LNCaP clone FGC (cell line): Measurements from ENCODE around the gene MAN1A1.

ENCODE experiments used
- DNase-seq: peaks from one replicate; pipeline ENCODE4 v3.0.0-alpha.2; 2011; ENCODE audit warnings: low read depth
- H3K4me3 ChIP-seq: 2 replicates; pipeline ENCODE4 v1.5.1; 2011; ENCODE audit warnings: mild to moderate bottlenecking, low read depth, low read length, control low read depth
- TF ChIP-seq, protein P1 (sequence below): IDR thresholded peaks from 2 replicates; pipeline ENCODE4 v1.5.1; 2012; ENCODE audit warnings: mild to moderate bottlenecking; ENCODE audit not compliant: control insufficient read depth, insufficient read depth; ENCODE audit errors: extremely low read depth

Gene MAN1A1

DNA sequence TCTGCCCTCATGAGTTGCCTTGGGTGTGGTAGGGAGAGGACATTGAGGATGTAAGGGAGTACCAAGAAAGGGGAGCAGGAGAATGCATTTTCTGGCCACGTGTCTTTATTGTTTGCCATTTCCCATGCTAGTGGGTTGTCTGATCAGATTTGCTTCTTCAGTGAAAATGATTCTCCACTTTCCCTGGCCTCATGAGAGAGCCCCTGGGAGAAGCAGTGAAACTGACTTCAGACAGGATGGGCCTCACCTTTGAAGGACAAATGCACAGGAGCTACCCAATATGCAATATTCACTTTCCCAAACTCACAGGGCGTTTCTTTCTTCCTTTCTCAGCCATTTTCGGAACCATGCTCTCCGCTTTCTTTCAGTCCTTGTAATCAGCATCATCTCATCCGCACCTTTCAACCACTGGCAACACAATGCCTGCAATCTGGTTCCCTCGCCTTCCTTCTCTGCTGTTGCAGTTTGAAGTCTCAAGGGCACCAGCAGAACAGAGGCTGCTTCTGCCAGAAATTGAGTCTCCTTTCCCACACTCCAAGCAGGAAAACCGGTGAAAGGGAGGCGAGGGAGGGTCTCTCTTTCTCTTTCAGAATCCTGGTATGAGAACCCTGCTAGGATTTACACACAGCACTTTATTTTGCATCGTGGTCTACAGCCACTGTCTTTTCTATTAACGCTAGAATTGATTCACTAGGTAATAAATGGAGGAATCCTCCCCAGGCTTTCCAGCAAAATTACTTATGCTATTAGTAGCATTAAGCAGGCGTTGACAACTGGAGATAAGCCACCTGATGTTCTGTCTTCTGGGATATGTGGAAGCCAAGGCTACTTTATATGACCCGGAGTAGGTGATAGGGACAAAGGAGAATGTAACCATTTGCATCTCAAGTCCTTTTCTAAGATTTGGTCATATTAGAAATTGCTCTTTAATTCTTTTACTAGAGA, 209.1 kb downstream of the MAN1A1 start:
- no peak overlapping the region for H3K4me3 ChIP-seq
- TF ChIP-seq, protein P1, sequence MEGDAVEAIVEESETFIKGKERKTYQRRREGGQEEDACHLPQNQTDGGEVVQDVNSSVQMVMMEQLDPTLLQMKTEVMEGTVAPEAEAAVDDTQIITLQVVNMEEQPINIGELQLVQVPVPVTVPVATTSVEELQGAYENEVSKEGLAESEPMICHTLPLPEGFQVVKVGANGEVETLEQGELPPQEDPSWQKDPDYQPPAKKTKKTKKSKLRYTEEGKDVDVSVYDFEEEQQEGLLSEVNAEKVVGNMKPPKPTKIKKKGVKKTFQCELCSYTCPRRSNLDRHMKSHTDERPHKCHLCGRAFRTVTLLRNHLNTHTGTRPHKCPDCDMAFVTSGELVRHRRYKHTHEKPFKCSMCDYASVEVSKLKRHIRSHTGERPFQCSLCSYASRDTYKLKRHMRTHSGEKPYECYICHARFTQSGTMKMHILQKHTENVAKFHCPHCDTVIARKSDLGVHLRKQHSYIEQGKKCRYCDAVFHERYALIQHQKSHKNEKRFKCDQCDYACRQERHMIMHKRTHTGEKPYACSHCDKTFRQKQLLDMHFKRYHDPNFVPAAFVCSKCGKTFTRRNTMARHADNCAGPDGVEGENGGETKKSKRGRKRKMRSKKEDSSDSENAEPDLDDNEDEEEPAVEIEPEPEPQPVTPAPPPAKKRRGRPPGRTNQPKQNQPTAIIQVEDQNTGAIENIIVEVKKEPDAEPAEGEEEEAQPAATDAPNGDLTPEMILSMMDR: no peak
- no peak for DNase-seq

DNA sequence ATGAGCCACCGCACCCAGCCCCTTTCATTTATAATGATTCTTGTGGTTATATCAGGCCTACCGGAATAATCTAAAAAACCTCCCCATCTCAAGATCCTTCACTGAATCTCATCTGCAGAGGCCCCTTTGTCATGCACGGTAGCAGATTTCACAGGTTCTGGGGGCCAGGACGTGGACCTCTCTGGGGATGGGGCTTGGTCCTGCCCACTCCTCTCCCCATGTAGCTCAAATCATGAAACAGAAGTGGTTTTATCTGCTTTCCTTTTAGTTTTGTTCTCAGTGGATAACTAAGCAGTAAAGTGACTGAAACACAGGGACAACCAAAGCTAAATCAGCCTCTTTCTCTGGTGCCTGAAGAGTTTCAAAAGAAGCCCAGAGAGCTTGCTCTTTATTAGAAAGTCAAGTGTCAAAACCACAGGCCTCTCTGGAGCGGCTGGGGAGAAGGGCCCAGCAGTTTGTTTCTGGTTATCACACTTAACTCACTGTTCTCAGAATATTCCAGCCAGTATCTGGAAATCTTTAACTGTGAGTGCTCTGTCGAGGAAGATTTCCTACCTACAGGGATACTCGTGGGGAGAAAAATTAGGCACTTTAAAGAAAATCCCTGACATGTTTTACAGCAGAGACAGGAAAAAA, 210.5 kb downstream of the MAN1A1 start:
- TF ChIP-seq, protein P1: no peak
- no peak for DNase-seq
- no peak overlapping the region for H3K4me3 ChIP-seq

DNA sequence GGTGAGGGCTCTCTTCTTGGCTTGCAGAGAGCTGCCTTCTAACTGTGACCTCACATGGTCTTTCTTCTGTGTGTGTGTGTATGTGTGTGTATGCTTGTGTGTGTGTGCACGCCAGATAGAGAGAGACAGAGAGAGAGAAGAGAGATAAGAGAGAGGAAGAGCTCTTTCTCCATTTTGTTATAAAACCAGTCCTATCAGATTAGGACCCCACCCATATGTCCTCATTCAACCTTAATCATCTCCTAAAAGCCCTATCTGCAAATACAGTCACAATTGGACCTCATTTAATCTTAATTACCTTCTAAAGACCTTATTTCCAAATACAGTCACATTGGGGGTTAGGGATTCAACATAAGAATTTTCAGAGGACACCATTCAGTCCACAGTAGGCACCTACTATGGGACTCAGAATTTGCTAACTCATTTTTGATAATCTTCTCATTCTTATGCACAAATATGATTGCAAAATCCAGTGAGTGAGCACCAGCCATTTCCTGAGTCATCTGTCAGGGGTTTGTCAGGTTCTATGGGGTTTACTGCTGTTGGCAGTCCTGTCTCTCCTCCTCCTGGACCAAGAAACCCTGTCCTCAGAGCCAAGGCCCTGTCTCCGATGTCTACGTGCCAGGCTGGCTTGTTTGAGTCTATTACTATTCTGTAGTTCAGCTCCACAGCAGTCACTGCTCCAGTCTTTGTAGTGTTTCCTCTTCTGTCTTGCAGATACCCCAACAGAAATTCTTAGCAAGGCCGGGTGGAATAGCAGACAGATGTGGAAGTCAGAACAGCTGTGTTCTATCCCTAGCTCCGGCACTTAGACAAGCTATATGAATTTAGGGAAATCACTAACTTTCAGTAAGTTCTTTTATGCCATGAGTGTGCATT, 212.1 kb downstream of the MAN1A1 start:
- no peak for DNase-seq
- TF ChIP-seq, protein P1: no peak

DNA sequence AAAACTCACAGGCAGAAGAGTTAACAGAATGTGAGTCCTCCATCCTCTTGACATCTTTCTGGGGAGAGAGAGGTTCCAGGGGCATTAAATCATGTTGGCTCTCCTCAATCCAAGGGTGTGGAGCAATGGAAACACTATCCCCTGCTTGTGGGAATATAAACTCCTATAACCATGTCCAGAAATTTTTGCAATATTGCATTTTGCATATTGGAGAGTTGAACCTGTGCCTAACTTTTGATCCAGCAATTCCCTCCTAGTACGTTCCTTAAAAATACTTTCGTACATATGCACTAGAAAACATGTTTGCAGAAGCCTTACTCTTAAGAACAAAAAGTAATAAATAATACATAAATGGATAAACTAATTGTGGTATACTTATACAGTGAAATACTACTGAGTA, 214.8 kb downstream of the MAN1A1 start:
- no peak overlapping the region for H3K4me3 ChIP-seq
- no peak for DNase-seq
- TF ChIP-seq, protein P1: no peak

More for the DNA sequence above, 212.1 kb downstream of the MAN1A1 start:
- no peak overlapping the region for H3K4me3 ChIP-seq

DNA sequence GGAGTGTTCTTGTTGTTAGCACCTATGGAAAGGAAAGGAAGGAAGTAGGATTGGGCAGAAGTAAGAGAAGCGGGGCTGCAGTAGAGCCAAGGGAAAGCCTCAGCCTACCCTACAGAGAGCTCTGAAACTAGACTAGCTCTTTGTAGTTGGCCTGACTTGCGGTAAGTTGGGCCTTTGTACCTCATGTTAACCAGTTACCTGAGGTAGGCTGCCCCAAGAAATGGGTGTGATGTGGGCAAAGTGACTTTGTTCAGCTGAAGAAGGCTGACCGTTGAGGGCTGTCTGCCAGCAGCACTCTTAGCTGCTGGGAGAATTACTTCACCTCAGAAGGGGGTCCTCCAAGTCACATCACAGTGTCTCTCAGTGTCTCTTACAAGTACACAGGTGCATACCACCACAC, 216.2 kb downstream of the MAN1A1 start:
- TF ChIP-seq, protein P1: no peak
- no peak overlapping the region for H3K4me3 ChIP-seq
- no peak for DNase-seq

DNA sequence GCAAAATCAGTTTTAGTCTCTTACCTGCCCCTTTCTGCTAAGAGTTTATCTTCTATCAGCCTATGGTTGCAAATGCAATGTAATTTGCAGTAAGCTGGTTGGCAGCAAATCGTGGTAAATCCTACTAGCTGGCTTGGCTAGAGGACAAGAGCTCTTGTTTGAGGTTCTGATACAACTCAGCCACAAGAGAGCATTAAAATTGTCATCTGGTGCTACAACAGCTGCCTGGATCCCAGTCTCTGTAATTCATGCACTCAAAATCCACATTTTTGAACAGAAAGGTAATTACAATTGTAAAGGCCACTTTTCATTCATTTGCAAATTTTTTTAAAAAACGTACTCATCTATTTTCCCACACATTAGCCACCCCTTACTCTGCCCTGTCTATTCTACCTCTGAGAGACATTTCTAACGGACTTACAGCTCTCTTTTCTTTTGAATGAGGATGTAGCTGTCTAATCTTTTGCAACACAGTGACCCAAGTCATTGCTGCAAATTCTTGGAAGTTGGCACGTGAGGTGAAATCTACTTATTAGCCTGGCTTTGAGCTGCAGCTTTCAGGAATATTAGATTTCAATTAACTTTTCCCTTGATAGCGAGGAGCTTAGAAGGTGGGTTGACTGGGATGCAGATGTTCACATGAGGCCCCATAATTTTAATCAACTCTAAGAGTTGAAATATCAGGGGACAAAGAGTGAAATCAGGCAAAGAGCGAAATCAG, 217.1 kb downstream of the MAN1A1 start:
- H3K4me3 ChIP-seq: no peak overlapping the region
- TF ChIP-seq, protein P1: no peak
- DNase-seq: no peak
